IPS-15b (cell line): Measurements from ENCODE around the gene ARHGAP42.
"Not testable (repeated sequence)": the region's sequence is repeated elsewhere in the genome, so short reads cannot be mapped to it uniquely, and the experiment has no call there.

Experiments
- H3K27me3 ChIP-seq: one replicate; pipeline ENCODE4 v1.6.1; 2013; ENCODE audit warnings: low read length; ENCODE audit not compliant: control insufficient read depth, insufficient read depth
- H3K36me3 ChIP-seq: one replicate; pipeline ENCODE4 v1.6.1; 2013; ENCODE audit warnings: low read length; ENCODE audit not compliant: control insufficient read depth, insufficient read depth
- H3K4me1 ChIP-seq: one replicate; pipeline ENCODE4 v1.6.1; 2013; ENCODE audit warnings: mild to moderate bottlenecking, low read length; ENCODE audit not compliant: control insufficient read depth, insufficient read depth
- H3K4me3 ChIP-seq: one replicate; pipeline ENCODE4 v1.5.1; 2013; ENCODE audit warnings: low read depth, low read length
- H3K9ac ChIP-seq: one replicate; pipeline ENCODE4 v1.6.1; 2013; ENCODE audit warnings: low read depth, mild to moderate bottlenecking, low read length
- H3K9me3 ChIP-seq: one replicate; pipeline ENCODE4 v1.6.1; 2013; ENCODE audit warnings: mild to moderate bottlenecking, low read length; ENCODE audit not compliant: control insufficient read depth, insufficient read depth

ARHGAP42 gene

GRCh38 chr11:100895449-100895848 lies 208.4 kb downstream of the ARHGAP42 start:
- Histone ChIP-seq H3K4me3 (no peak overlapping the region), H3K9ac (no peak overlapping the region), H3K36me3 (no peaks in the 10 kb centered on the region), H3K27me3 (no peaks in the 10 kb centered on the region), H3K9me3 (no peaks in the 10 kb centered on the region), H3K4me1 (no peaks in the 10 kb centered on the region)

GRCh38 chr11:100895976-100896375 lies 208.9 kb downstream of the ARHGAP42 start:
- not testable (repeated sequence) for H3K27me3 ChIP-seq, H3K4me3 ChIP-seq

GRCh38 chr11:100901471-100901870 lies 214.4 kb downstream of the ARHGAP42 start:
- H3K9ac ChIP-seq, H3K27me3 ChIP-seq, H3K4me3 ChIP-seq: not testable (repeated sequence)

More at GRCh38 chr11:100895976-100896375, 208.9 kb downstream of the ARHGAP42 start:
- not testable (repeated sequence) for H3K4me1 ChIP-seq, H3K9me3 ChIP-seq, H3K9ac ChIP-seq, H3K36me3 ChIP-seq

GRCh38 chr11:100902454-100903141 lies 215.5 kb downstream of the ARHGAP42 start:
- H3K4me3 ChIP-seq = no peak overlapping the region
- no peaks in the 10 kb centered on the region for H3K36me3 ChIP-seq
- no peaks in the 10 kb centered on the region for H3K9me3 ChIP-seq
- no peaks in the 10 kb centered on the region for H3K4me1 ChIP-seq
- no peak overlapping the region for H3K9ac ChIP-seq
- no peaks in the 10 kb centered on the region for H3K27me3 ChIP-seq

More at GRCh38 chr11:100901471-100901870, 214.4 kb downstream of the ARHGAP42 start:
- not testable (repeated sequence) for H3K36me3 ChIP-seq, H3K4me1 ChIP-seq, H3K9me3 ChIP-seq

- H3K9ac ChIP-seq = no peak overlapping the region
- H3K27me3 ChIP-seq = no peaks in the 10 kb centered on the region
- no peaks in the 10 kb centered on the region for H3K36me3 ChIP-seq
- no peaks in the 10 kb centered on the region for H3K4me1 ChIP-seq
- no peak overlapping the region for H3K4me3 ChIP-seq
- no peaks in the 10 kb centered on the region for H3K9me3 ChIP-seq
Measured at GRCh38 chr11:100903284-100903683, 216.2 kb downstream of the ARHGAP42 start.

- Histone ChIP-seq H3K36me3 (no peaks in the 10 kb centered on the region), H3K27me3 (no peaks in the 10 kb centered on the region), H3K9ac (no peak overlapping the region), H3K9me3 (no peaks in the 10 kb centered on the region), H3K4me1 (no peaks in the 10 kb centered on the region), H3K4me3 (no peak overlapping the region)
Measured at GRCh38 chr11:100905684-100906083, 218.6 kb downstream of the ARHGAP42 start.

GRCh38 chr11:100908746-100909145 lies 221.7 kb downstream of the ARHGAP42 start:
- no peaks in the 10 kb centered on the region for H3K4me1 ChIP-seq
- no peaks in the 10 kb centered on the region for H3K36me3 ChIP-seq
- no peak overlapping the region for H3K9ac ChIP-seq
- H3K9me3 ChIP-seq = no peaks in the 10 kb centered on the region
- no peaks in the 10 kb centered on the region for H3K27me3 ChIP-seq
- H3K4me3 ChIP-seq = no peak overlapping the region

- Histone ChIP-seq H3K9ac (no peak overlapping the region), H3K36me3 (no peaks in the 10 kb centered on the region), H3K4me1 (no peaks in the 10 kb centered on the region), H3K4me3 (no peak overlapping the region), H3K27me3 (no peaks in the 10 kb centered on the region), H3K9me3 (no peaks in the 10 kb centered on the region)
Measured at GRCh38 chr11:100910808-100911207, 223.7 kb downstream of the ARHGAP42 start.

GRCh38 chr11:100914415-100915110 lies 227.5 kb downstream of the ARHGAP42 start:
- Histone ChIP-seq H3K27me3 (no peaks in the 10 kb centered on the region), H3K4me1 (no peaks in the 10 kb centered on the region), H3K36me3 (no peaks in the 10 kb centered on the region), H3K9ac (no peak overlapping the region), H3K4me3 (no peak overlapping the region), H3K9me3 (no peaks in the 10 kb centered on the region)

GRCh38 chr11:100918551-100919500 lies 231.7 kb downstream of the ARHGAP42 start:
- Histone ChIP-seq H3K36me3 (no peaks in the 10 kb centered on the region), H3K27me3 (no peaks in the 10 kb centered on the region), H3K4me1 (no peaks in the 10 kb centered on the region), H3K4me3 (no peak overlapping the region), H3K9me3 (no peaks in the 10 kb centered on the region), H3K9ac (no peak overlapping the region)

GRCh38 chr11:100920593-100920992 lies 233.5 kb downstream of the ARHGAP42 start:
- H3K27me3 ChIP-seq = no peaks in the 10 kb centered on the region
- no peaks in the 10 kb centered on the region for H3K36me3 ChIP-seq
- H3K4me1 ChIP-seq = no peaks in the 10 kb centered on the region
- H3K9ac ChIP-seq = no peak overlapping the region
- H3K4me3 ChIP-seq = no peak overlapping the region
- no peaks in the 10 kb centered on the region for H3K9me3 ChIP-seq
